ENCODE results near the gene CBR1. TPM values are rescaled to one million over a fixed set of nuclear protein-coding genes. Genes with fewer than 3 reads are reported as not detected.
"Not testable (repeated sequence)": the region's sequence is repeated elsewhere in the genome, so short reads cannot be mapped to it uniquely, and the experiment has no call there.

The CBR1 gene
- total RNA-seq, 1 experiment from 2014 or later: 81.8 TPM

DNA sequence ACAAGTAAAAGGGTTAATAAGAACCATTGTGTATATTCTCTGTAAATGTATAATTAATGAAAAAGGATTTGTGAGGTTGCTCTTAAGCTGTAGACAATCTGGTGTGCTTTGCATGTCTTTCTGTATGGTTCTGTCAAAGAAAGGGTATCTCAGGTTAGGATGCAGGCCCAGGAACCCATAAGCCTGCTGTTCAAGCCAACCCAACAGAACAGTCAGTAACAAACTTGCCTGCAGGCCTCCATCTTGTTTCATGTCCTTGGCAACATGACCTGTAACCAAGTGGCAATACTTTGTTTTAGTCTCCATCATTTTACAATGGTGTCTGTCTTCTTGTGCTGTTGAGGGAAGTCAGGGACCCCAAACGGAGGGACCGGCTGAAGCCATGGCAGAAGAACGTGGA lies 29.2 kb downstream of the CBR1 start:
- no peaks in the 10 kb centered on the region for H3K27me3 ChIP-seq (replicated peaks; ENCODE audit: insufficient read depth, low read depth, low read length, poor library complexity)
- no peak for DNase-seq (ENCODE audit: low spot score)
- no TSS peak for BruUV-seq (replicated peaks)
- ChIA-PET POLR2A (ENCODE audit: low non-redundant PET) (no interaction called here), CTCF (interaction anchor here (0.6 kb wide), 1 partner anchor 14 kb away, joined by 3 read pairs; no protein-coding TSS in a partner anchor)
- H3K27ac ChIP-seq (ENCODE audit: low read depth, low read length, poor library complexity, severe bottlenecking): no peak overlapping the region
- peaks cover 32% of the 10 kb centered on the region for H3K4me1 ChIP-seq (ENCODE audit: insufficient read depth, low read length, poor library complexity, severe bottlenecking)
- peaks cover 9% of the 10 kb centered on the region for H3K9me3 ChIP-seq (ENCODE audit: low read depth, low read length, poor library complexity, severe bottlenecking)
- no peak for TF ChIP-seq EZH2 (IDR thresholded peaks at IDR 0.05; ENCODE audit: borderline replicate concordance, low read depth, low read length, poor library complexity, severe bottlenecking)
- TF ChIP-seq, protein P1, sequence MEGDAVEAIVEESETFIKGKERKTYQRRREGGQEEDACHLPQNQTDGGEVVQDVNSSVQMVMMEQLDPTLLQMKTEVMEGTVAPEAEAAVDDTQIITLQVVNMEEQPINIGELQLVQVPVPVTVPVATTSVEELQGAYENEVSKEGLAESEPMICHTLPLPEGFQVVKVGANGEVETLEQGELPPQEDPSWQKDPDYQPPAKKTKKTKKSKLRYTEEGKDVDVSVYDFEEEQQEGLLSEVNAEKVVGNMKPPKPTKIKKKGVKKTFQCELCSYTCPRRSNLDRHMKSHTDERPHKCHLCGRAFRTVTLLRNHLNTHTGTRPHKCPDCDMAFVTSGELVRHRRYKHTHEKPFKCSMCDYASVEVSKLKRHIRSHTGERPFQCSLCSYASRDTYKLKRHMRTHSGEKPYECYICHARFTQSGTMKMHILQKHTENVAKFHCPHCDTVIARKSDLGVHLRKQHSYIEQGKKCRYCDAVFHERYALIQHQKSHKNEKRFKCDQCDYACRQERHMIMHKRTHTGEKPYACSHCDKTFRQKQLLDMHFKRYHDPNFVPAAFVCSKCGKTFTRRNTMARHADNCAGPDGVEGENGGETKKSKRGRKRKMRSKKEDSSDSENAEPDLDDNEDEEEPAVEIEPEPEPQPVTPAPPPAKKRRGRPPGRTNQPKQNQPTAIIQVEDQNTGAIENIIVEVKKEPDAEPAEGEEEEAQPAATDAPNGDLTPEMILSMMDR (conservative IDR thresholded peaks at IDR 0.05; ENCODE audit: low read depth, low read length): no peak
- intact Hi-C loops (cut with micrococcal nuclease; ENCODE audit: unreplicated experiment): no loop called here
- no peaks in the 10 kb centered on the region for H3K36me3 ChIP-seq (ENCODE audit: insufficient read depth, low read length, poor library complexity, severe bottlenecking)
- no peak overlapping the region for H3K4me3 ChIP-seq (ENCODE audit: low read depth, low read length, poor library complexity, severe bottlenecking)

DNA sequence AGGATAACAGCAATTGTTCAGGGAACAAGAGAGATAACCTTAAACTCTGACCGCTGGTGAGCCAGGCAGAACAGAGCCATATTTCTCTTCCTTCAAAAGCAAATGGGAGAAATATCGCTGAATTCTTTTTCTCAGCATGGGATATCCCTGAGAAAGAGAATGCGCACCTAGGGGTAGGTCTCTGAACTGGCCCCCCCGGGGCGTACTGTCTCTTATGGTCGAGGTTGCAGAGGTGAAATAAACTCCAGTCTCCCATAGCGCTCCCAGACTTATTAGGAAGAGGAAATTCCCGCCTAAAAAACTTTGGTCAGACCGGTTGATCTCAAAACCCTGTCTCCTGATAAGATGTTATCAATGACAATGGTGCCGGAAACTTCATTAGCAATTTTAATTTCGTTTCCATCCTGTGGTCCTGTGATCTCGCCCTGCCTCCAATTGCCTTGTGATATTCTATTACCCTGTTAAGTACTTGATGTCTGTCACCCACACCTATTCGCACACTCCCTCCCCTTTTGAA lies 29.9 kb downstream of the CBR1 start:
- H3K9me3 ChIP-seq (ENCODE audit: low read depth, low read length, poor library complexity, severe bottlenecking); intact Hi-C loops (cut with micrococcal nuclease; ENCODE audit: unreplicated experiment); H3K27me3 ChIP-seq (replicated peaks; ENCODE audit: insufficient read depth, low read depth, low read length, poor library complexity); H3K4me3 ChIP-seq (ENCODE audit: low read depth, low read length, poor library complexity, severe bottlenecking); BruUV-seq (replicated peaks); H3K27ac ChIP-seq (ENCODE audit: low read depth, low read length, poor library complexity, severe bottlenecking); DNase-seq (ENCODE audit: low spot score); H3K36me3 ChIP-seq (ENCODE audit: insufficient read depth, low read length, poor library complexity, severe bottlenecking); CTCF ChIA-PET; POLR2A ChIA-PET (ENCODE audit: low non-redundant PET): not testable (repeated sequence)
- peaks cover 32% of the 10 kb centered on the region for H3K4me1 ChIP-seq (ENCODE audit: insufficient read depth, low read length, poor library complexity, severe bottlenecking)

DNA sequence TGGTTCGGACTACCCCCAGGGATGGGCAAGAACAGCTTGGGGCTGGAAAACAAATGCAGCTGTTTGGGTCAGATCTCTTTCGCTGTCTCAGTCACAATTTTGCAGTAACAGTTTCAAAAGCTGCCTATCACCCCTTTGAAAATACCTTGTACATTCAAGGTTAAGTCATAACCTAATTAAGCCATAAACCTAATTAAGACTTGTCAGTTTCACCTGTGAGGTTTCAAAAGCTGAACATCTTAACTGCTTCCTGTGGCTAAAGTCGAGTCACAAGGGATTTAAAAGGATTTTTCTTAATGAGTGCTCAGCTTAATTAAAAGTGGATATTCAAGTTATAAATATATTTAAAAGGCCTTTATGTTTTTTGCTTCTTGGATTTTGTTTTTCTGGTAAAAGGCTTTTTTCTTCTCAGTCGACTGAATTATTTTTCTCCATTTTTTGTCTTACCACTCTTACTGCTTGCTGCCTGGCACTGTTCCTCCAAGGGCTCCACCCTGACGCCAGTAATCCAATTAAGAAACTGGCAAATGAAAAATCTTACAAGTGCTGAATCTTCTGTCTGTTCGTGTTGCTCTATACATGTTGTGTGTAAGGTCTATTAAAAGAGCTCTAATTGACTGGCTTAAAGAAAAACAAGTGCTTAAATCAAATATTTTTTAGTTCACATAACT lies 31.3 kb downstream of the CBR1 start:
- no peaks in the 10 kb centered on the region for H3K36me3 ChIP-seq (ENCODE audit: insufficient read depth, low read length, poor library complexity, severe bottlenecking)
- no peak overlapping the region for H3K27ac ChIP-seq (ENCODE audit: low read depth, low read length, poor library complexity, severe bottlenecking)
- intact Hi-C loops (cut with micrococcal nuclease; ENCODE audit: unreplicated experiment): no loop called here
- no peak for TF ChIP-seq EZH2 (IDR thresholded peaks at IDR 0.05; ENCODE audit: borderline replicate concordance, low read depth, low read length, poor library complexity, severe bottlenecking)
- TF ChIP-seq, protein P1 (conservative IDR thresholded peaks at IDR 0.05; ENCODE audit: low read depth, low read length): no peak
- H3K9me3 ChIP-seq (ENCODE audit: low read depth, low read length, poor library complexity, severe bottlenecking): no peaks in the 10 kb centered on the region
- peak; percentile 78 for DNase-seq (ENCODE audit: low spot score)
- POLR2A ChIA-PET (ENCODE audit: low non-redundant PET): no interaction called here
- H3K4me3 ChIP-seq (ENCODE audit: low read depth, low read length, poor library complexity, severe bottlenecking): no peak overlapping the region
- CTCF ChIA-PET: no interaction called here
- H3K4me1 ChIP-seq (ENCODE audit: insufficient read depth, low read length, poor library complexity, severe bottlenecking): peaks cover 32% of the 10 kb centered on the region
- BruUV-seq (replicated peaks): no TSS peak
- no peaks in the 10 kb centered on the region for H3K27me3 ChIP-seq (replicated peaks; ENCODE audit: insufficient read depth, low read depth, low read length, poor library complexity)

DNA sequence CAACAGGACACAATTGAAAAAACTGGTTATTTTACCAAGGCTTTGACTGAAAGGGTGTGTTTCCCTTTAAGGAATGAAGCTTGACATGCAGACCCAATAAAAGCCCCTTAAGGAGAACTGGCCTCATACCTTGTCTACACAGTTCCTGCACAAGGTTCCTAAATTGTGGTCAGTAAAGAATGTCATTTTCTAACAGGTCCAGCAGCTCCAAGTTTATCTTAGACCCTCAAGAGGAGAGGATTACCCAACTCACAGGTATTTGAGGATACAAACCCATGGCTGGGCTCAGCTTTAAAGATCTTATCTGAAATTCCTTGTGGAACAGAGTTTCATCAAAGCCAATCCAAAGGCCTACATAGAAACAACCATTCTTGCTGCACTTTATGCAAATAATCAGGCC lies 33.6 kb downstream of the CBR1 start:
- ChIA-PET CTCF (no interaction called here), POLR2A (ENCODE audit: low non-redundant PET) (no interaction called here)
- DNase-seq (ENCODE audit: low spot score): no peak
- peaks cover 24% of the 10 kb centered on the region for H3K4me1 ChIP-seq (ENCODE audit: insufficient read depth, low read length, poor library complexity, severe bottlenecking)
- H3K4me3 ChIP-seq (ENCODE audit: low read depth, low read length, poor library complexity, severe bottlenecking): no peak overlapping the region
- no TSS peak for BruUV-seq (replicated peaks)
- TF ChIP-seq, protein P1 (conservative IDR thresholded peaks at IDR 0.05; ENCODE audit: low read depth, low read length): no peak
- TF ChIP-seq EZH2 (IDR thresholded peaks at IDR 0.05; ENCODE audit: borderline replicate concordance, low read depth, low read length, poor library complexity, severe bottlenecking): no peak
- H3K9me3 ChIP-seq (ENCODE audit: low read depth, low read length, poor library complexity, severe bottlenecking): no peaks in the 10 kb centered on the region
- H3K27me3 ChIP-seq (replicated peaks; ENCODE audit: insufficient read depth, low read depth, low read length, poor library complexity): no peaks in the 10 kb centered on the region
- H3K36me3 ChIP-seq (ENCODE audit: insufficient read depth, low read length, poor library complexity, severe bottlenecking): no peaks in the 10 kb centered on the region
- H3K27ac ChIP-seq (ENCODE audit: low read depth, low read length, poor library complexity, severe bottlenecking): no peak overlapping the region
- intact Hi-C loops (cut with micrococcal nuclease; ENCODE audit: unreplicated experiment): no loop called here

All from A673 (cell line).